GM18909 (cell line): ENCODE measurements around the gene NRG3.

Source experiments
- ATAC-seq: cut with Tn5 transposase; IDR thresholded peaks from one replicate; pipeline ENCODE4 v1.9.1; 2021; ENCODE audit warnings: mild to moderate bottlenecking; ENCODE audit not compliant: unreplicated experiment, poor library complexity

Gene NRG3

DNA sequence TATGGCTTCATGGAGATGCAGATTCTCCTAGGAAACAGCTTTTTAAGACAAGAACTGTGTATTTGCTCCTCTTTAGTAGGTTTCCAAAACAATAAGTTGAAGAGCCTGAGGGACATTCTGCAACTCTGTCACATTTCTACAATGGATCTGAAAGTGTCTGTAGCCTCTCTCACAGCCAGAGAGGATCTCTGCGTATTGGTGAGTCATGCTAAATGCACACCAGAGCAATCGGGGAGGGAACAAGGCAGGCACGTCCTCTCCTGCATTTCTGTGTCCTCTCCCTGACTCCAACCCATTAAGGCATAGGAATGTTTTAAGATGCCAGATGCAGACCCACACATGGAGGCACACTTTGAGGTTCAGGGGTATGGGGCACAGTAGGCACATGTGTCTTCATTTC is 1137.9 kb downstream of the NRG3 start:
- no peak for ATAC-seq

DNA sequence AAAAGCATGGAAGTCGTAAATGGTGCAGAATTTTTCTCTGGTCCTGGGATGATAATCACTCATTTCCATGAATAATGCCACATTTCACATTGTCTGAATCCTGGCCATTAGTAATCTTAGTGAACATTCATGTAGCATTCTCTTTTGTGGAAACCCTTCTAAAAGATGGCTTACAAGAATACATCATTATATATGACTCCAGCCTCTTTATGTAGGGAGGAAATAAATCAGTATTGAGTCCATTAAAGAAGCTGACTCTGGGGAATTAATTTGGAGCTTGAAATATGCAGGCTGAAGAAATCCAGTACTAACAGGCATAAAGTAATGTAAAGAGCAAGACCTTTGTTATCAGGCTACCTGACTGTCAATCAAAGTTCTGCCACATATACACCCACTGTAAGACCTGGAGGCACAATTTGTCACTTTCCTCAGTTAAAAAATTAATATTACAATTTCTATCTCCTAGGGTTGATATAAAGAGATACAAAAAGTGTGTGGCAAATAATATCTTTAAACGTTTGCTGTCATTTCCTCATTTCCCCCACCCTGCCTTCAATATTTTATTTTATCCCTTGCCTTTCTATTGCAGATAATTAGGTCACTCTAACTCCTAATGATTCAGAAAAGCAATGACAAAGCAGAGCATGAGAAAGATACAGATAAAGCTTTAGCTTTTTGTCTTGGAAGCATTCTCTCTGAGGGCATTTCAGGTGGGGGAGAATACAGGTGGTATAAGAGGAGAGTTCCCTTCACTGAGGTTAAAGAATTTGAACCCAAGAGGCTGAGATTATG is 1142.3 kb downstream of the NRG3 start:
- no peak for ATAC-seq

DNA sequence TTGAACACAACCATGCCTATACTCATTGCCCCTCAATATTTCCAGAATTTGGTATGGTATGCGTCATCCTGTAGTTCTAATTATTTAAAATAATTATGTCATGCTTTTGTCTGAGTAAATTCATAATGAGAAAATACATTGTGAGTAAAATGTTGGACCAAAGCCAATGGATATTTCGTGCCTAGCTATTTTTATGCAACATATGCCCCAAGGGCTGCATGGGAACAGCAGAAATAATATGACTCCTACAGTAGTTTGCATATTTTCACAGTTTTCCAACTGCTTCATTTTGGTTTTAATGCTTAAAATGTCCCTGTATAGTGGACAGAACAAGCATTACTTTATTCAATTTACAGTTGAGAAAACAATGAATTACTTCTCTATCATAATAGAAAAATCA is 1148.7 kb downstream of the NRG3 start:
- ATAC-seq: no peak
